Measurements from ENCODE around the gene RNF115. TPM values are rescaled to one million over a fixed set of nuclear protein-coding genes. Genes with fewer than 3 reads are reported as not detected.
"Not testable (repeated sequence)": the region's sequence is repeated elsewhere in the genome, so short reads cannot be mapped to it uniquely, and the experiment has no call there.

The RNF115 gene
- total RNA-seq (2014; rRNA removed; shearing (Covaris generic)), result 6.3 and 6.6 TPM in 2 replicates

DNA sequence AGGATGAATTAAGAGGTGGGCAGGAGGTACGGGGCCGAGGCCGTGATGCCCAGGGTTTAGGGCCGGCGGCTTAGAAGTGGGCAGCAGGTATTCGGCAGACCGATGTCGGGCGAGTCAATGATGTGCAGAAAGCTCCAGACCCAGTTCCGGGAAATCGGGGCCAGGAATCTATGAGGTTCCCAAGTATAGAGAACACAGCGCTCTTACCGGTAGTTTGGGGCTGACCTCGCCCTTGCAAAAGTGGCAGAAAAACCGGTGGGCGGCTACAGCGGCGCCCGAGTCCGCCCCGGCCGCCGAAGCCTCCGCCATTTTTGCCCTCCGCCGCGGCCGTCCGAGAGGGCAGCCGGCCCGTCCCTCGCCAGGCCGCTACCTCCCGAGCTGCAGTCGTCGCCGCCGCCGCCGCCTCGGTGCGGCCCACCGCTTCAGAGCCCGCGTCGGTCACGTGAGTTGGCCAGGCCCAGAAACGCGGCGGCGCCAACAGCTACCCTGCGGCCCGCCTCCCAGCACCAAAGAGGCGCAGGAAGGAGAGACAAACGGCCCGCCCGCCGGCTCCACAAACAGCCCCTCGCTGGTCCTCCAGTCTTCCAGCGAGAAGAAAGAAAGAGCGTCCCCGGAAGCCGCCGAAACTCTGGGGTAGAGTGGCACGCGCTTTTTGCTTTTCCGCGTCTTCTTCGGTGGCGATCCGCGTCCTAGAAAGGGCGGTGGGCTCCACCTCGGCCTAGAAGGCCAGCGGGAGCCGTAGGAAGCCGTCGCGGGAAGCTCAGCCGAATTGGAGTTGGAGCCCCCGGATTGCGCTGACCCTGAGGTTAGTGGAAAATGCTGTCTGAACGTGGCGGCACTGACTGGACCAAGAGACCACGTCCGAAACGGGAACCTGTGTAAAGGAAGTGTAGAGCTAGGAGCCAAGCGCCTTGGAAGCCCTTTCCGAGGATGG lies at the start of gene RNF115, which contains the start of gene POLR3C:
TSS of gene RNF115 (minus strand) at position 531 of the 934 bp plus-strand sequence. CDS start at position 309, 222 bp downstream.
TSS of gene POLR3C (plus strand) at position 636 of the 934 bp plus-strand sequence. CDS start 1,577 bp downstream, outside the sequence.
- DNase-seq (ENCODE audit: low spot score), result peak; percentile 81

DNA sequence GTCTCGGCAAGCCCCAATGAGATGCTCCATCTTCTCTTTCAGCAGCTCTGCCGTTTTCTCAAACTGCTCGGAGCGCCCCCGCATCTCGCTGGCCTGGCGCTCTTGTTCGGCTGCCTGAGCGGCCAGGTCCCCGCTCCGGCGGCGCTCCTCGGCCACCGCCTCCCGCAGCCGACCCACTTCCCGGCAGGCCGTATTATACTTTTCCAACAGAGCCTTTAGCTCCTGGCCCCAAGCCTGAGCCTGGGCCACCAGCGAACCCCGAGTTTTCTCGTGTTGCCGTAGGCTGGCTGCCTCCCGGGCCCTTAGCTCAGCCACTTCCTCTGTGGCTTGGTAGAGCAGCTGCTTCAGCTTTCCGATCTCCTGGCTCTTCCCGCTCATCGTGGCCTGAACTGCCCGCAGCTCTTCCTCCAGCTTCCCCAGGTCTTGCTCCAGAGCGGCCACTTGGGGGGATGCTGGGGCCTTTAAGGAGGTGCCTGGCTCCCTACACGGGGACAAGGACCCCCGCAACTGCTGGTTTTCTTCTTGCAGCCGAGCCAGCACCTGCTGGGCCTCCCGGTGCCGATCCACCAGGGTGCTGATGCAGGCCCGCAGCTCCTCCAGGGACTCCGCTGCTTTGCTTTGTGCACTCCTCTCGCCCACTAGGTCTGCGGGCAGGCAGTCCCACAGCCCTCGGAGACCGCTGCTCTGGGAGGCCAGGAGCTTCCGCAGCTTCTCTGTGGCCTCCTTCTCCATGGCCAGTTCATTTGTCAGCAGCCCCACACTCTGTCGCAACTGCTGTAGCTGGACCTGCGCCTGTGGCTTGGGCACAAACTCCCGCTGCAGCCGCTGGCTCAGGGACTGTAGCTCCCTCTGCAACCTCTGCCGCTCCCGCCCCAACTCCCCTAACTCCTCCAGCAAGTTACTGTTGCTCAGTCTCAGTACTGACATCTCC lies 48.4 kb upstream of the RNF115 start:
- DNase-seq (ENCODE audit: low spot score), result no peak

DNA sequence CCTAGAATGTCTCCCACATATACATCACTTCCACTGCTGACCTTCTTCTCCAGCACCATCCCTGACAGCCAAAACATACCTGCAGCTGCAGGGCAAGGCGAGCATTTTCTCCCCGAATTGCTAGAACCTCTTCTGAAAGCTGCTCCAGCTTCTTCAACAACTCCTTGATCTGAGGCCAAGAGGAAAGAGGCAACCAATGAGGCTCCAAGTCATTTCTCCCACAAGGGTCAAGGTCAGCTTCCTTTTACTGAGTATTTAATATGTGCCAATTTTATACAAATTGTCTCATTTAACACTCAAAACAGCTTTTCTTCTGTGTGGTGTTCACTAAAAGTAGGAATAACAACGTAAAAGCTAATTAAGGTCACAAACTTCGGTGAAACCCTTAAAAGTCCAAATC lies 44.3 kb upstream of the RNF115 start:
- no peak for DNase-seq (ENCODE audit: low spot score)

DNA sequence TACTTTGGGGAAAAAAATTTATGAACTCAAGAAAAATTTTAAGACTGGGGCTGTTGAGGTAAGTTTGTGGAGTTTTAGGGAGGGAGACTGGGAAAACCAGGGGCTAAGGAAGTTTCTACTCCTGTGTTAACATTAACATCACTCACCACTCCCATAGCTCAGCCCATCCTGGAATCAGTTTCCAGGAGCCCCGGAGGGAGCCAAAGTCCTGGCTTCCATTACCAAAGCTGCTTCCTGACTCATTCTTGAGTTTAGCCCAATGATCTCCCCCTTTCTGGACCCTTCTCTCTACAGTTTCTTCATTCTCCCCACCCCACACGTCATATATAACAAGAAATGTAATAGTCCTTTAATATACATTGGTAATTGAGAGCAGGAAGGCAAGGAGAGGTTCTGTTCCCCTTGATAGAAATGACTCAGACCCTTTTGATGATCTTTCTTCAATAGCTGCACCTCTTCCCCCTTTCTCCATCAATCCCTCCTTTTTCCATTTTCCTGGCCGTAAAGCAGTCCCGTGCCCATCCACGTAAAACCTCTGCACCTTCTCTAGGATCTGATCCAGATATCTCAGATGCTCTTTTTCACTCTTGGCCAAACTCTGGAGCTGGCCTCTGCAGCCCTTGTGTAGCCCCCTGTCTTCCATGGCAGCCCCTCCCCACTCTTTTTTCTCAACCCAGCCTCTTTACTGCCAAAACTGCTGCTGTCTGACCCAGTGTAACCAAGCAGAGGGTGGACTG lies 39.6 kb upstream of the RNF115 start:
- DNase-seq (ENCODE audit: low spot score), result no peak

DNA sequence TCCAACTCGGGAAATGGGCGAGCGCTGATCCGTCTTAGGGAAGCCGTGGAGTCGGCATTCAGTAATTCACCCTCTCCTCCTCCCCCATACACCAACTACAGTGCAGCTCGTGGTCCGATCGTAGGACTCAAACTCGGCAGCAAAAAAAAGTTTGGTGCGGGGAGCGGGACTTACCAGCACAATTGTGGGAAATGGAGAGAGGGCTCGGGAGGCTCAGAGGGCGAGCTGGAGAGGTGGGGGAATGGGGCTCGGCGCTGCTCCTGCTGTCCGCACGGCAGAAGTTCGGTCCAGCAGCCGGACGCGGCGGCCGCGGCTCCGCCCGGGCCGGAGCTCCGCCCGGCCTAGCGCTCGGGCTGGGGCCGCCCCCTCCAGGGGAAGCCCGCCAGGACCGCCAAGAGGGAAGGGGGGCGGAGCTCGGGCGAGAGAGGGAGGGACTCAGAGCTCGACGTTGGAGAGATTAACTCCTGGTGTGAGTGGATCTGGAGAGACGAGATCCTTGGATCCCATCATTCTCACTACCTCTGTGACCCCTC lies 35.7 kb upstream of the RNF115 start:
- DNase-seq (ENCODE audit: low spot score), result peak; percentile 73

DNA sequence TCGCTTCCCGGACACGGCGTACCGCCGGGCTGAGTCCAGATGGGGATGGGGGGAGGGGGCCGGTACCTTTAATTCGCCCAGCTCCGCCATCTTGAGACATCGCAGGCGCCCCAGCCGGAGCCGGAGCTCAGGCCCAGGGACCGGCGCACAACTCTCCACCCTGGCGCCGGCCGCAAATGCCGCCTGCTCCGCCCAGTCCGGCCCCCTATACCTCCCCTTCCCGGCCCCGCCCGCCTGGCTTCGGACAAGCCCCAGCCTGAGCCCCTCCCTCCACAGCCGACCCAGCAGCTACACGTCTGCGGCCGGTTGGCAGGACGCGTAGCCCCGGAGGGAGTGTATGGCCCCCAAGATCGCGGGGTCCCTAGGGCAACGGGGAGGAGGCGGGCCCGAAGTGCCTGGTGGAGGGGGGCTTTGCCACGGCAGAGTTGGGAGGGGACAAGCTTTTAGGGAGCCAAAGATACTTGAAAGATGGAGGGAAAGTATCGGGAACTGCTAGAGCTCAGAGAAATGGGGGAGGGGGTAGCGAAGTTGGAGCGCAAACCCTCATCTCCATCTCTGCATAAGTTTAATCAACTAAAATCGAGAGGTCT lies 35.1 kb upstream of the RNF115 start, which contains the start of gene PIAS3:
TSS of gene PIAS3 (minus strand) at position 181 of the 590 bp plus-strand sequence. CDS start at position 90, 91 bp downstream.
- peak; percentile 86 for DNase-seq (ENCODE audit: low spot score)

DNA sequence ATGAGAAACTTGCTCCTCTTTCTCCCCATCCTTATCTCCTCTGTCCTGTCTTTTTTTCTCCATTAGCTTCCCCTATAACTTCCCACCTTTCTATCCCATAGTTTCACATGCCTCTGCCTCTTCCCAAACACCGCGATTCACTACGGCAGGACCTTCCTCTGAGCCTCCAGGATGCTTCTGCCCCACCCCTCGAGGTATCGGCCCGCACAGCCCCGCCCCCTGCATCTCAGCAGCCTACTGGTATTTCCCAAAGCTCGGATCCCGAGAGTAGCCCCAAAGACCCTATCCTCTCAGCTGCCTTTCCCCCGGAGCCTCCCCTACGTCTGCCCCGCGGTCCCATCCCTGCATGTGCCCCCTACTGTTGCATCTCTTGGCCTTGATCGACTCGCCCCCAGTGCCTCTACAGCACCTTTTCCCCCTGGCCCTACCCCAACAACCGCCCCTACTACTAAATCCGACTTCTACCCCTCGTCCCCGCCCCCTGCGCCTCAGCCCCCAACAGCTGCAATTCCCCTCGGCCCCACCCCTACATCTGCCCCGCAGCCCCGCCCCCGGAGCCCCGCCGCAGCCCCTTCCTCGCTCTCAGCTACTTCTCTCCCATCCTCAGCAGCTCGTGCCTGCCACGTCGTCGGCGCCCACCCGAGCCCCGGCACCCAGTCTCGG lies 34.5 kb upstream of the RNF115 start:
- DNase-seq (ENCODE audit: low spot score), result peak; percentile 36

DNA sequence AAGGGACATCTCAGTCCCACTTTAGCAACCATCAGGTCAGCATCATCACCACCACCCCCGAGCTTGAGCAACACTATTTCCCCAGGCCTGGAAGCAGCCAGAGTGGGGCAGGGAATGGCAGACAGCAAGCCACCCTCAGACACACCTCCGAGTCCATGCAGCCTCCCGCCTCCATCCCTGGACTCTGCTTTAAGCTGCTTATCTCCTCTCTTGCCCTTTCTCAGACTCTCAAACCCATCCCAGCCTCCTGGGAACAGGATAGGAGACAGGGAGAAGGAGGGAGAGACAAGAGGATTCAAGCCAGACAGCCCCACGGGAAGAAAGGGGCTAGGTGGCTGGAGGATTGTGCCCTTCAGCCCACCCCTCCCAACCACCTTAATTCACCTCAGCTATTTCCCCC lies 33.3 kb upstream of the RNF115 start:
- DNase-seq (ENCODE audit: low spot score), result no peak

DNA sequence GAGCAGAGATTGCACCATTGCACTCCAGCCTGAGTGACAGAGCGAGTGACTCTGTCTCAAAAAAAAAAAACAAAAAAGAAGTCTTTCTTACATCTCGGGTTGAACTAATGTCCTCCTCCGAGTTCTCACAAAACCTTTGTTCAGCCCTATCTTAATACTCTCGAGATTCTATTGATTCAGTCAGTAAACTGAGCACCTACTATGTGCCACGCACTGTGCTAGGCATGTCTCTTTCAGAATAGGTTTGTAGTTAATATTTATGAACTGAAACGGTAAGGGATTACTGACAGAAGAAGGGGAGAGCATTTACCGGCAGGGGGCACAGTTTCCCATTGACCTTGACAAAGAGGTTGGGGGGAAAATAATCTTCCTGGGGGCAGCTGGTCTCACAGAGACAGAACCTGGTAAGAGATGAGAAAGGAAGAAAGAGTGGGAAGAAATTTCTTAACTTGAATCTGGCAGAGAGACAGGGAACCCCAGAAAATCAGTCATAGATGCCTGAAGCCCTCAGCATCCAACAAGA lies 31.6 kb upstream of the RNF115 start:
- DNase-seq (ENCODE audit: low spot score), result no peak

DNA sequence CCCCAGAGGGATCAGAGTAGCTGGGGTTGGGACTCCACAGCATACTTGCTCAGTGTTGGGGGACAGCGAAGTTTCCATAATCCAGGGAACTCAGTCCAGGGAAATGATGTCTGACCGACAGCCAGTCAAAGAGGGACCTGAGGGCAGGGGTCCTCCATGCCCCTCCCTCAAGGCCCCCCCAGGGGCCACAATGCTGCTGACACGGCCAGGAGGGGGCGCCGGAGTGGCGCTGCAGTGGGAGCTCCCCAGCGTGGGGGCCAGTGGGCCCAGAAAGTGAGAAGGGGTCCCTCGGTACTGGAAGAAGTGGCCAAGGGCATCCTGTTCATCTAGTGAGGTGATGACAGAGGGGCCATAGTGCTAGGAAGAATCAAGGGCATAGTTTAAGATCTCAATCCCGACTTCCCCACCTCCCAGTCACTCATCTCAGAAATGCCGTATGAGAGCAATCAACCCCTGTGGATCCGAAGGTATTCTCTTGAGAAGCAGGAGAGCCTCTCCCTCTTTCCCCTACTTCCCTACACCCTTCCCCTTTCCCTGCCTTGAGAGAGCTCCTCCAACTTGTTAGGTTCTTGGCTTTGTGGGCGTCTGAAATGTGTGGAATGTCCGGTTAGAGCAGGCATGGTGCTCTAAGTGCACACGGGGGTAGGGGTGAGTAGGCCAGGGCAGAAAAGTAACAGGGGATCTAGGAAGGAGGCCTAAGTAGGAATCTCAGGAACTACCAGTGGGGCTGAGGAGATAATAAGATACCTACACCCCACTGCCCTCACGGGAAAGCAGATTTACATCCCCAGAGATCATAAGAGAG lies 25.7 kb upstream of the RNF115 start:
- DNase-seq (ENCODE audit: low spot score), result peak; percentile 51

DNA sequence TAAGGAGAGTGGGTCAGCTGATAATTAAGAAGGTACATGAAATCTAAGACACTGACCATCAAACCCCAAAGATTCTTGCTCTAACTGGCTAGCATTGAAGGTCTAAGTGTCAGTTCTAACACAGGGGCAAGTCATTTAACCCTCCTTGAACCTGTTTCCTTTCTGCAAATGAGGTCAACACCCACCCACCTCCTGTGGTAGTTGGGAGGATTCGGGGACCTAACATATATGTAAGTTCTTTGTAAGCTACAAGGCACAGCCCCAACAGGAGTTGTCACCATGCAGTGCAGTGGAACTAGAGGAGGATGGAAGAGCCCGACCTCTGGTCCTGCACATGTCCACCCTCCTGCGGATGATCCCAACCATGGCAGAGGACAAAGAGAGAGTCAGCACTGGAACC lies 23.9 kb upstream of the RNF115 start:
- DNase-seq (ENCODE audit: low spot score), result no peak

DNA sequence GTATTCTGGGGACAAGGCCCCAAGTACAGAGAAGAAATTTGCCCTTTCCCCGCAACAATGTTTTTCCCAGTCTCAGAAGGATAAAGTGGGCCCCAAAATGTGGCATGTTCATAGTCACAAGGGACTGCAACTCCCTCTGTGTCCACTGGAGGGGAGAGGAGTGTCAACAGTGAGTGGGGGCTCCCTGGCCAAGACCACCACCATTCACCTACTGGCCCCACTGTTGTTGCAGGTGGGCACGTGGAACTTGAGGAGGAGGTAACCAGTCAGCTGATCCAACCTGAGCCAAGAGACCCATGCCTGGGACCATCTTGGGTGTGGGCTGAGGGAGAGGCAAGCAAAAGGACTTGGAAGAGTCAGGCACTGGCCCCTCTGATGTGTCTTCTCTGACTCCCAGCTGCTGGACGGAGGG lies 22.3 kb upstream of the RNF115 start:
- DNase-seq (ENCODE audit: low spot score), result peak; percentile 24

DNA sequence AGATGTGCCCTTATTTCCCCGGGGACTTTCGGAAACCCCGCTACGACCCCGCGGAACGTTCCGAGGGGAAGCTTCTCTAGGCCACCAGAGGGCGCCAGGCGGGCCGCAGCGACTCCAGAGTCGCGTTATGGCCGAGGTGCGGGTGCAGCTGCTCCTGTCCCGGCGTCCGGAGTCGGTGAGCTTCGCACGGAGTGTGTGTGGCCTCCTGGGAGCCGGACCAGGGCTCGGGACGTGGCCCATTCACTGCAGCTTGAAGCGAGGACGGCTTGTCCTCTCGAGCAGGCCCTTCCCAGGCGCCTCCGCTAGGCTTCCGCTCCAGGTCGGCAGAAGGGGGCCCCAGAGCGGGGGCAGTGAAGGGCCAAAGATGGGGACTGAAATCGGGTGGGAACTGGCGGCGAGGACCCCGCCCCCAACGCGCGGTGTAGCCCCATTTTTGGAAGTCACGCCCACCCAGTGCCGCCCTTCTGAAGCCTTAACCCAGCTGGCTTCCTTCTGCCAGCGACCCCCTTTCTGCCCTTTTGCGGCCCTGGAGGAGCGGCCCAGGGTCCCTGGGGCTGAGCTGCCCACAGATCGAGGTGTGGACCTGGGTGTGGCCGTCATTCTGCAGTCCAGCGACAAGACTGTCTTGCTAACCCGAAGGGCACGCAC lies 21.7 kb upstream of the RNF115 start, which contains the start of gene NUDT17:
TSS of gene NUDT17 (plus strand) at position 117 of the 648 bp plus-strand sequence. CDS start at position 128, 11 bp downstream.
- peak; percentile 57 for DNase-seq (ENCODE audit: low spot score)

DNA sequence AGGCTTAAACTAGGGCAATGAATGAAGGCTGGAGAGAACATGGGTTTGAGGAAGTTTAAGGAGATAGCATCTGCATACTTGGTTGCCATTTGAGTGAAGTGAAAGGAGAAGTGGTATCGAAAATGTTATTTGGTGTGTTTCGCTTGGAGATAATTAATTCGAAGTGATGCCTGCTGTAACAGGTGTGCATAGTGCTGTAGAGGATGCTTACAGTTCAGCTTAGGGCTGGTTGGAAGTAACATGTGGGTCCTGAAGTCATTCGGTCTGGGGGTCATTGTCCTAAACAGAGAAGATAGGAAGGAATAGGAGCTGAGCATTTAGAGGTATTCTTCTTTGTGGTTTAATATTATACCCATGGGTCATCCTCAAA lies 21.2 kb upstream of the RNF115 start:
- no peak for DNase-seq (ENCODE audit: low spot score)

DNA sequence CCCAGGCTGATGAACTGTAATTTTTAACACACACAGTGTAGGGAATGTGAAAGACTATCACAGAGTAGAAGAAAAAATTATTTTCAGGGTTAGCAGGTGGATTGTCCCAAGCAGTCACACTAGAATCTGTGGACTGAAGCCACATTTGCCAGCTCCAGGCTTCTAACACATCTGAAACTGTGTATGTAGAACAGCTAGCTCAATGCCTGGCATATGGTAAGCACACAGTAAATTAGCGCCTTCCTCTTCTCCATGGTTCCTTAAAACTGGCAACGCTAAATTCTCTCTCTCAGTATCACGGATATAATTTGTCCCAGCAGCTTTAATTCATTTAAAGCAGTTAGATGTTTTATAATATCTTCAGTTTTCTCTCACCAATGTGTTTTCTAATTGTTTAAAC lies 19.1 kb upstream of the RNF115 start:
- no peak for DNase-seq (ENCODE audit: low spot score)

DNA sequence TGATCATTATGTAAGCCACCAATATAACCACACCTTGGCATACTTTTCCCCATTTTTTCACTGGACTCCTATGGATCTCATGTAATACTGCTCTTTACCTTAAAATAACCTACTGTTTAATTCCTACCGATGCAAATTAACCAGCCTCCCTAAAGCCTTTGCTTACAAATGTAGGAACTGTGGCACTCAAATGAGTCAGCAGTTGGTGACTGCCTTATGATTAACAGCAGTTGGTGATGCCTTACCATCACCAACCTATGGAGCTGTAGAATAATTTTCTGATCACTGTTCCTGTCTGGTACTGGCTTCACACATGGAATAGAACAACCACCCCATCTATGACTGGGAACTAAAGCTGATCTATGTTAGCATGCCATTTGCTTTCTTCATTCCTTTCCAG lies 13.8 kb upstream of the RNF115 start:
- DNase-seq (ENCODE audit: low spot score), result no peak

DNA sequence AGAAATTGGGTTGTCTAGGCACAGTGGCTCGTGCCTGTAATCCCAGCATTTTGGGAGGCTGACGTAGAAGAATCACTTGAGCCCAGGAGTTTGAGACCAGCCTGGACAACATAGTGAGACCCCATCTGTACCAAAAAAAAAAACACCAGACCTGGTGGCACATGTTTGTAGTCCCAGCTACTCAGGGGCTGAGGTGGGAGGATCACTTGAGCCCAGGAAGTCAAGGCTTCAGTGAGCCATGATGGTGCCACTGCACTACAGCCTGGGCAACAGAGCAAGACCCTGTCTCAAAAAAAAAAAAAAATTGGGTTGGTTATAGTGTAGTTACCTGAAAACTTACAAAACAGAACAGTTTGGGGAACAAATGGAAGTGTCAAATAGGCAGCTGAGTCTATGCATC lies 6.9 kb upstream of the RNF115 start:
- not testable (repeated sequence) for DNase-seq (ENCODE audit: low spot score)

DNA sequence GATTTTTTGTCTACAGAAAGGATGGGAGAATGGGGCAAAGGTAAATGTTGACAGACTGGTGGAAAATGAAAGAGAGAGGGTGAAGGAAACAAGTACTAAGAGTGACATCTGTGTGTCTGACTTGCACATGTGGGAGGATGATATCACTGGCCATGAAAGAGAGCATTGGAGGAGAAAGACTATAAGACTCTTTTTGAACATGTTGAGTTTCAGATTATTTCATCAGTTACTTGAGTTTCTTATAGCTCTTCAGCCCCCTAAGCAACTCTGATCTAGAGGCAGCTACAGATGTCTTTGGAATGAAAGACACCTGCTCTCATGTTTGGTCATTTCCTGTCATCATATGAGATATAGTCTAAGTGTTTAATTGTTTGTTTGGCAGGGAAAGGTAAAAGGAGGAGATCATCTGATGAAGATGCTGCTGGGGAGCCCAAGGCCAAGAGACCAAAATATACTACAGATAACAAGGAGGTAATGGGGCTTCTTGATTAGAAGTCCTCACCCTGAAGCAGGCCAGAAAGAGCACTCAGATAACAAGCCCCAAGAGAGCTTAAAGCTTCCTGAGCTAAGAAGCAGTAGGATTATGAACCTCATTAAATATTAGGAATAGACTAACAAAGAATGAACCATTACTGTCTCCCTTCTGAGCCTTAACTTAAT lies 4.6 kb upstream of the RNF115 start:
- no peak for DNase-seq (ENCODE audit: low spot score)

All from H4 (cell line).